Measurements from ENCODE around the gene ZDHHC7.

- TF ChIP-seq CTCF (conservative IDR thresholded peaks at IDR 0.05; ENCODE audit: low read length), result no peak
- no peak for TF ChIP-seq EZH2phosphoT487 (IDR thresholded peaks at IDR 0.05; ENCODE audit: borderline replicate concordance, low read depth, low read length)
Measured at GRCh38 chr16:84990782-84991181, 20.6 kb downstream of the ZDHHC7 start.
